HepG2 (cell line): ENCODE results near the gene MACROH2A1. TPM values are rescaled to one million over a fixed set of nuclear protein-coding genes. Genes with fewer than 3 reads are reported as not detected.

Source experiments
- BORCS8-MEF2B ChIP-seq: sonication (generic); formaldehyde crosslinking; IDR thresholded peaks from 2 replicates; pipeline ENCODE4 v1.8.0; 2022; ENCODE audit warnings: mild to moderate bottlenecking, missing genetic modification reagents
- CEBPB ChIP-seq: IDR thresholded peaks from 2 replicates; pipeline ENCODE4 v1.6.1; 2011; ENCODE audit warnings: low read depth, low read length, improper control_type of control experiment, borderline replicate concordance
- CENPT ChIP-seq: sonication (generic); formaldehyde crosslinking; IDR thresholded peaks from 2 replicates; pipeline ENCODE4 v1.8.0; 2022; ENCODE audit warnings: low read depth, mild to moderate bottlenecking, moderate library complexity, missing genetic modification reagents
- GATAD2A ChIP-seq: IDR thresholded peaks from 2 replicates; pipeline ENCODE4 v1.6.1; 2016
- MATR3 ChIP-seq: sonication (generic); formaldehyde crosslinking; IDR thresholded peaks from 2 replicates; pipeline ENCODE4 v1.4.0; 2020; ENCODE audit warnings: missing genetic modification reagents
- MED1 ChIP-seq: sonication (generic); formaldehyde crosslinking; IDR thresholded peaks from 2 replicates; pipeline ENCODE4 v1.4.0; 2020; ENCODE audit warnings: missing genetic modification reagents
- MTF1 ChIP-seq: sonication (generic); formaldehyde crosslinking; IDR thresholded peaks from 2 replicates; pipeline ENCODE4 v1.5.0; 2020; ENCODE audit warnings: missing genetic modification reagents
- NFE2L1 ChIP-seq: sonication (generic); formaldehyde crosslinking; IDR thresholded peaks from 2 replicates; pipeline ENCODE4 v1.4.0; 2020; ENCODE audit warnings: missing genetic modification reagents, mild to moderate bottlenecking, borderline replicate concordance
- NFIC ChIP-seq: IDR thresholded peaks from 2 replicates; pipeline ENCODE4 v1.6.1; 2012; ENCODE audit warnings: mild to moderate bottlenecking, low read length, inconsistent platforms
- NR2F6 ChIP-seq, 2 experiments: IDR thresholded peaks; 2 replicates each; pipeline ENCODE4 v1.6.1; 2016; ENCODE audit warnings: antibody characterized with exemption in 1 of 2, mild to moderate bottlenecking in 1 of 2
- PCBP1 ChIP-seq: fragments of 200-400 bp; formaldehyde crosslinking; IDR thresholded peaks from 2 replicates; pipeline ENCODE4 v1.6.1; 2017; ENCODE audit warnings: mild to moderate bottlenecking, low read depth, low read length, borderline replicate concordance
- POLR2A ChIP-seq, 2 experiments: IDR thresholded peaks; 2 replicates each; pipeline ENCODE4 v1.6.1; 2011; ENCODE audit warnings: low read depth in 2 of 2, low read length in 2 of 2, mild to moderate bottlenecking in 1 of 2, moderate library complexity in 1 of 2; ENCODE audit not compliant: insufficient read depth in 1 of 2
- RBAK ChIP-seq: sonication (generic); formaldehyde crosslinking; IDR thresholded peaks from 2 replicates; pipeline ENCODE4 v1.5.1; 2020; ENCODE audit warnings: mild to moderate bottlenecking, missing genetic modification reagents
- RBM39 ChIP-seq: fragments of 200-400 bp; formaldehyde crosslinking; IDR thresholded peaks from one replicate; pipeline ENCODE4 v1.6.1; 2018; ENCODE audit warnings: antibody characterized with exemption, mild to moderate bottlenecking, low read depth, low read length; ENCODE audit not compliant: poor library complexity, severe bottlenecking
- RFXANK ChIP-seq: IDR thresholded peaks from 2 replicates; pipeline ENCODE4 v1.6.1; 2016
- XRCC5 ChIP-seq: fragments of 200-400 bp; formaldehyde crosslinking; optimal IDR thresholded peaks from 2 replicates; pipeline ENCODE3; 2017; ENCODE audit warnings: mild to moderate bottlenecking, low read length
- ZBTB37 ChIP-seq: sonication (generic); formaldehyde crosslinking; IDR thresholded peaks from 2 replicates; pipeline ENCODE4 v1.4.0; 2020; ENCODE audit warnings: mild to moderate bottlenecking, missing genetic modification reagents
- ZBTB39 ChIP-seq: sonication (generic); formaldehyde crosslinking; IDR thresholded peaks from 2 replicates; pipeline ENCODE4 v1.5.0; 2020; ENCODE audit warnings: missing genetic modification reagents
- ZBTB4 ChIP-seq: sonication (generic); formaldehyde crosslinking; IDR thresholded peaks from 2 replicates; pipeline ENCODE4 v1.4.0; 2020; ENCODE audit warnings: missing genetic modification reagents, mild to moderate bottlenecking, borderline replicate concordance
- ZBTB7B ChIP-seq: sonication (generic); formaldehyde crosslinking; IDR thresholded peaks from 2 replicates; pipeline ENCODE4 v1.4.0; 2020; ENCODE audit warnings: missing genetic modification reagents
- ZNF281 ChIP-seq: sonication (generic); formaldehyde crosslinking; IDR thresholded peaks from 2 replicates; pipeline ENCODE4 v1.4.0; 2020; ENCODE audit warnings: missing genetic modification reagents, borderline replicate concordance
- ZNF296 ChIP-seq: sonication (generic); formaldehyde crosslinking; conservative IDR thresholded peaks from 2 replicates; pipeline ENCODE4 v1.5.0; 2020; ENCODE audit warnings: mild to moderate bottlenecking, missing genetic modification reagents
- ZNF350 ChIP-seq: sonication (generic); formaldehyde crosslinking; IDR thresholded peaks from 2 replicates; pipeline ENCODE4 v1.4.0; 2020; ENCODE audit warnings: mild to moderate bottlenecking, low read depth, missing genetic modification reagents, borderline replicate concordance
- polyA plus RNA-seq, 8 experiments: library from polyadenylated mRNA; depleted of rRNA in 3 of 8; stranded (reverse) in 7 of 8; unstranded in 1 of 8; fragments of >200 nt; fragmentation: Illumina TruSeq in 4 of 8; extraction: Trizol in 4 of 8; gene quantifications; 2 replicates each; pipeline versions ENCODE4 v1.2.1 to v1.2.3, GENCODE V29; 2011 to 2016; ENCODE audit warnings: low read depth in 4 of 8, missing spikeins in 1 of 8, mixed read lengths in 1 of 8; ENCODE audit not compliant: insufficient read depth in 1 of 8
- total RNA-seq, 5 experiments: library from RNA; depleted of rRNA; stranded (reverse); fragments of >200 nt; fragmentation: Illumina TruSeq; extraction: Trizol; gene quantifications; 2 replicates each; pipeline ENCODE4 v1.2.3, GENCODE V29; 2016; ENCODE audit warnings: low read depth in 1 of 5

Gene MACROH2A1
- total and polyA plus RNA-seq, 2 of the 13 experiments (the other 11 are each of a cell fraction or from before 2014, with no cell fraction given), result 69.1 to 158 TPM

GRCh38 chr5:135323701-135324132, 75.3 kb downstream of the MACROH2A1 start (continued):
- TF ChIP-seq GATAD2A (CRISPR knock-in tag), result 0 out of 2 replicates have a peak, but pooled peaks have one; percentile 49
- no peak for TF ChIP-seq PCBP1
- no peak for TF ChIP-seq RBM39
- TF ChIP-seq MATR3 (CRISPR knock-in tag), result no peak
- TF ChIP-seq RFXANK (CRISPR knock-in tag), result no peak
- TF ChIP-seq NFE2L1, result no peak
- TF ChIP-seq BORCS8-MEF2B, result no peak
- TF ChIP-seq MTF1 (CRISPR knock-in tag), result peak; percentile 88
- no peak for TF ChIP-seq NFIC
- TF ChIP-seq ZNF350 (CRISPR knock-in tag), result no peak
- no peak for TF ChIP-seq NR2F6 (IDR thresholded peaks at IDR 0.05)
- TF ChIP-seq NR2F6 (CRISPR knock-in tag; IDR thresholded peaks at IDR 0.05), result no peak
- no peak for TF ChIP-seq XRCC5
- TF ChIP-seq ZNF281 (CRISPR knock-in tag), result 0 out of 2 replicates have a peak, but pooled peaks have one; percentile 9
- no peak for TF ChIP-seq CEBPB
- 0 out of 2 replicates have a peak, but pooled peaks have one; percentile 65 for TF ChIP-seq ZNF296 (CRISPR knock-in tag)
- TF ChIP-seq POLR2A (IDR thresholded peaks at IDR 0.05; ENCODE audit: insufficient read depth in 1 of 2, low read depth in 2 of 2, low read length in 2 of 2), result no peak
- peak; percentile 51; the same call in 1 of the 2 replicates for TF ChIP-seq ZBTB7B (CRISPR knock-in tag)
- TF ChIP-seq RBAK, result no peak
- no peak for TF ChIP-seq ZBTB37 (CRISPR knock-in tag)
- 0 out of 2 replicates have a peak, but pooled peaks have one; percentile 8 for TF ChIP-seq ZBTB4 (CRISPR knock-in tag)
- TF ChIP-seq CENPT (CRISPR knock-in tag), result no peak
- no peak for TF ChIP-seq MED1 (CRISPR knock-in tag)
- TF ChIP-seq ZBTB39 (CRISPR knock-in tag), result no peak
